Vagina (tissue), 2 donors: ENCODE measurements around the gene KCNQ2.

Experiments used
- POLR2A ChIP-seq, 2 donors: fragments of 450-650 bp; IDR thresholded peaks; one replicate each; pipeline ENCODE4 v1.6.1; 2017; ENCODE audit warnings: antibody characterized with exemption in 2 of 2, mild to moderate bottlenecking in 2 of 2, moderate library complexity in 2 of 2
- TF ChIP-seq, protein P1 (sequence below), 3 experiments: fragments of 450-650 bp in 2 of 3; fragments of 200-600 bp in 1 of 3; sonication (generic) in 1 of 3; IDR thresholded peaks; one replicate each; pipeline ENCODE4 v1.5.1; 2017 to 2019; ENCODE audit warnings: antibody characterized with exemption in 3 of 3, mild to moderate bottlenecking in 2 of 3, moderate library complexity in 2 of 3

DNA sequence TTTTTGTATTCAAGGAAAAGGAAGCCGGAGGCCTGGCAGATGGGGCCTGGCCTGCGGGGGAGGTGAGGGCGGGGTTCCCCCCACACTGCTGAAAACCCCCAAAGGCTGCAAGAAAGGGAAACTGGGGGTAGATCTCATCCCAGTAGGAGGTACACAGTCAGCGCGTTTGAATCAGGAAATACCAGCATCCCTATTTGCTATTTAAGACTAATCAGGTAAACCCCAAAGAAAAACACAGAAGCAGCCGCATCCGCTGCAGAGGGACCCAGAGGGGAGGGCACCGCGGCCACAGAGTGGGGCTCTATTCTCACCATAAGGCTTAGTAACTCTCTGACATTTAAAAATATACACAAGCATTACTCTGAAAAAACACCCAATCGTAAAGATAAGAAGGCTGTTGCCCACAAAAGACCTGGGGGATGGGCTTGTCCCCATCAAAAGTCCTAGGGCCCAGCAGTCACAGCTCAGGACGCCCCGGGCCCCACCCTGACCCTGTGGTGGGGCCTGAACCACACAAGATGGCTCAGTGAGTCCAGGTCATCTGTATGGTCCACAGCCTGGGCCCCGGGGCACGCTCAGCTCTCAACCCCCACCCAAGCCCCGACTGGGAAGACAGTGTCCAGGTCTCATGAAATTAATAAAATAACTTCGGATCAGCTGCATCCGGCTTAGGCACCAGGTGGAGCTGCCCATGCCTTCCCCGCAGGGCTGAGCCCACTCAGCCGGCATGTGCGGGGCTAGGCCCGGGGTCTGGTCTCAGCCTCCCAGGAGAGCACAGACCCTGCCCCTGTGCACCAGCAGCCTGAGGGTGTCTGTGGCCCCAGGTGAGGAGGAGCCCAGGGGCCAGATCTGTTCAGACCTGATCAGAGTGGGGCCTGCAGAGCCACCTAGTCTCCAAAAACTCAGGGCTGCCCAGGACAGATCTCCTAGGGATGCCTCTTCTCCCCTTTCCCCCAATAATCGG is 31.0 kb downstream of the KCNQ2 start:
- TF ChIP-seq, protein P1, sequence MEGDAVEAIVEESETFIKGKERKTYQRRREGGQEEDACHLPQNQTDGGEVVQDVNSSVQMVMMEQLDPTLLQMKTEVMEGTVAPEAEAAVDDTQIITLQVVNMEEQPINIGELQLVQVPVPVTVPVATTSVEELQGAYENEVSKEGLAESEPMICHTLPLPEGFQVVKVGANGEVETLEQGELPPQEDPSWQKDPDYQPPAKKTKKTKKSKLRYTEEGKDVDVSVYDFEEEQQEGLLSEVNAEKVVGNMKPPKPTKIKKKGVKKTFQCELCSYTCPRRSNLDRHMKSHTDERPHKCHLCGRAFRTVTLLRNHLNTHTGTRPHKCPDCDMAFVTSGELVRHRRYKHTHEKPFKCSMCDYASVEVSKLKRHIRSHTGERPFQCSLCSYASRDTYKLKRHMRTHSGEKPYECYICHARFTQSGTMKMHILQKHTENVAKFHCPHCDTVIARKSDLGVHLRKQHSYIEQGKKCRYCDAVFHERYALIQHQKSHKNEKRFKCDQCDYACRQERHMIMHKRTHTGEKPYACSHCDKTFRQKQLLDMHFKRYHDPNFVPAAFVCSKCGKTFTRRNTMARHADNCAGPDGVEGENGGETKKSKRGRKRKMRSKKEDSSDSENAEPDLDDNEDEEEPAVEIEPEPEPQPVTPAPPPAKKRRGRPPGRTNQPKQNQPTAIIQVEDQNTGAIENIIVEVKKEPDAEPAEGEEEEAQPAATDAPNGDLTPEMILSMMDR (IDR thresholded peaks at IDR 0.05) = no peak
- no peak for TF ChIP-seq POLR2A (IDR thresholded peaks at IDR 0.05)
